Effector memory CD4-positive, alpha-beta T cell (primary cell): ENCODE results near the gene RRAGB.
"Not testable (repeated sequence)": the region's sequence is repeated elsewhere in the genome, so short reads cannot be mapped to it uniquely, and the experiment has no call there.

Experiments
- DNase-seq, 3 donors: peaks; one replicate each; pipeline ENCODE4 v3.0.0-alpha.2; 2020
- H3K27ac ChIP-seq: 2 replicates; pipeline ENCODE4 v1.7.0; 2013; ENCODE audit warnings: mild to moderate bottlenecking, low read length, moderate library complexity; ENCODE audit not compliant: insufficient read depth, poor library complexity, severe bottlenecking
- H3K27me3 ChIP-seq: replicated peaks from 2 replicates; pipeline ENCODE4 v1.7.0; 2013; ENCODE audit warnings: mild to moderate bottlenecking, low read length; ENCODE audit not compliant: insufficient read depth, control insufficient read depth, poor library complexity, severe bottlenecking
- H3K36me3 ChIP-seq: 2 replicates; pipeline ENCODE4 v1.7.0; 2013; ENCODE audit warnings: mild to moderate bottlenecking, low read length, moderate library complexity; ENCODE audit not compliant: control insufficient read depth, insufficient read depth
- H3K4me1 ChIP-seq: 2 replicates; pipeline ENCODE4 v1.7.0; 2013; ENCODE audit warnings: low read length, mild to moderate bottlenecking; ENCODE audit not compliant: control insufficient read depth, insufficient read depth, poor library complexity, severe bottlenecking
- H3K4me3 ChIP-seq: 2 replicates; pipeline ENCODE4 v1.7.0; 2013; ENCODE audit warnings: low read length, low read depth, mild to moderate bottlenecking; ENCODE audit not compliant: insufficient read depth, poor library complexity, severe bottlenecking
- H3K9me3 ChIP-seq: 2 replicates; pipeline ENCODE4 v1.7.0; 2013; ENCODE audit warnings: mild to moderate bottlenecking, low read length, moderate library complexity; ENCODE audit not compliant: control insufficient read depth
- total RNA-seq, 3 donors: gene quantifications; one replicate each; lab custom pipeline; 2026; lab: John Stamatoyannopoulos, UW

RRAGB gene, protein sequence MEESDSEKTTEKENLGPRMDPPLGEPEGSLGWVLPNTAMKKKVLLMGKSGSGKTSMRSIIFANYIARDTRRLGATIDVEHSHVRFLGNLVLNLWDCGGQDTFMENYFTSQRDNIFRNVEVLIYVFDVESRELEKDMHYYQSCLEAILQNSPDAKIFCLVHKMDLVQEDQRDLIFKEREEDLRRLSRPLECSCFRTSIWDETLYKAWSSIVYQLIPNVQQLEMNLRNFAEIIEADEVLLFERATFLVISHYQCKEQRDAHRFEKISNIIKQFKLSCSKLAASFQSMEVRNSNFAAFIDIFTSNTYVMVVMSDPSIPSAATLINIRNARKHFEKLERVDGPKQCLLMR
- total RNA-seq: 12.3 to 17.4 (median 13.1) reads per million in 3 donors

DNA sequence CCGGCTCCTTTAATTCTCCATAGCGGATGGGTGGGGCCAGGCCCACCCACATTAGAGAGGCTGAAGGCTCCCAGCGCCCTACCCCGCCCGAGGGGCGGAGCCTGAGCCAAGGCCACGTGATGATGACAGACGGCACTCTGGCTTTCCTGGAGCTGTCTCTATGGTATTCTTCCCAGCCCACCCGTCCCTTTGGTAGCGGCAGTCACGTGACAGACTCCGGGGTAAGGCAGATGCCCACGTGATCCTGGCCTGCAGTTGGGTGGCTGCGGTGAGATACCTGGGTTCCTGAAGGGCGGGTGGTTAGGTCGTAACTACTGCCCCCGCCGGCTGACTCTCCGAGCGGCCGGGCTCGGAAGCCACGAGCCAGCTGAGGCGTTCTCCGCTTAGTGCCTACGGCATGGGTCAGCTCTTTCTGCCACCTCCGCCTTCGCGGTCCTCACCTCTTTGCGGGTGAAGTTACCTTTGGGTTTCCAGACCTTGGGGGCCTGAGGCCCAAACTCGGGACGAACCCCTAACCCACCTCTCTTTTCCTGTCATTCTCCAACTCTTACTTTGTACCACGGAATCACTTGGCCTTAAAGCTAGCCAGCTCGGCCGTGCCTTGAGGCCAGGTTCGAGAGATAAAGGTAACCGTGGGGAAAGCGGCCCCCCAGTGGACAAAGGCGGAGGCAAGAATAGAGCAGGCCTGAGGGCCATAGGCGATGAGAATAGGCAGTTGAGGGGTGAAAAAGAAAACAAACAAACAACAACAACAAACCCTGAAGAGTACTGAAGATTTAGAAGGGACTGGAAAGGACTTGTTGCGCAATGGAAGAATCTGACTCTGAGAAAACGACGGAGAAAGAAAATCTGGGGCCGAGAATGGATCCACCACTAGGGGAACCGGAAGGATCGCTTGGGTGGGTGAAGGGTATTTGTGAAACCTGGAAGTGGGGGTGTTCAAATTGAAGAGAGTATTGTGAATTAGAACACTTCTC is at the start of gene RRAGB:
Gene RRAGB, plus strand, starts transcription at position 229 of the 977 bp plus-strand sequence. Its CDS starts 579 bp downstream, at position 808.
- Histone ChIP-seq H3K9me3 (no peaks in the 10 kb centered on the region), H3K4me1 (peaks cover 4% of the 10 kb centered on the region)

DNA sequence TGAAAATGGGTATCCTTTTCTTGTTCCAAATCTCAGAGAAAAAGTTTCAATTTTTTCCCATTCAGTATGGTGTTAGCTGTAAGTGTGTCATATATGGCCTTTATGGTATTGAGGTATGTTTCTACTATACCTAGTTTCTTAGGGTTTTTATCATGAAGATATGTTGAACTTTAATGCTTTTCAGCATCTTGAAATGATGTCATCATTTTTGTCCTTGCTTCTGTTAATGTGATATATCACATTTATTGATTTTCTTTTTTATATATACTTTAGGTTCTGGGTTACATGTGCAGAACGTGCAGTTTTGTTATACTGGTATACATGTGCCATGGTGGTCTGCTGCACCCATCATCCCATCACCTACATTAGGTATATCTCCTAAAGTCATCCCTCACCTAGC is 49.5 kb upstream of the RRAGB start:
- Histone ChIP-seq H3K36me3 (no peaks in the 10 kb centered on the region), H3K27ac (no peak overlapping the region), H3K4me1 (no peaks in the 10 kb centered on the region), H3K9me3 (no peaks in the 10 kb centered on the region), H3K27me3 (no peaks in the 10 kb centered on the region), H3K4me3 (no peak overlapping the region)
- no peak for DNase-seq

More for the DNA sequence above, at the start of gene RRAGB:
- Histone ChIP-seq H3K27ac (peak within 1 kb of the TSS; percentile 83), H3K4me3 (peak within 1 kb of the TSS; percentile 57), H3K27me3 (no peaks in the 10 kb centered on the region), H3K36me3 (no peaks in the 10 kb centered on the region)
- peak; percentile 85 to 89 (median 88) for DNase-seq

DNA sequence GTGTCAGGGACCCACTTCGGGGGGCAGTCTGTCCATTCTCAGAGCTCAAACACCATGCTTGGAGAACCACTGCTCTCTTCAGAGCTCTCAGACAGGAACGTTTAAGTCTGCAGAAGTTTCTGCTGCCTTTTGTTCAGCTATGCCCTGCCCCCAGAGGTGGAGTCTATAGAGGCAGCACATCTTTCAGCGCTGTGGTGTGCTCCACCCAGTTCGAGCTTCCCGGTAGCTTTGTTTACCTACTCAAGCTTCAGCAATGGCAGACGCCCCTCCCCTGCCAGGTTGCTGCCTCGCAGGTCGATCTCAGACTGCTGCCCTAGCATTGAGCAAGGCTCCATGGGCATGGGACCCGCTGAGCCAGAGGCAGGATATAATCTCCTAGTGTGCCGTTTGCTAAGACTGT is 29.0 kb upstream of the RRAGB start:
- H3K27me3 ChIP-seq, H3K4me3 ChIP-seq, H3K36me3 ChIP-seq, H3K4me1 ChIP-seq, DNase-seq, H3K27ac ChIP-seq, H3K9me3 ChIP-seq: not testable (repeated sequence)

- Histone ChIP-seq H3K9me3 (no peaks in the 10 kb centered on the region), H3K4me1 (no peaks in the 10 kb centered on the region), H3K27ac (peak overlapping the region; percentile 48), H3K27me3 (no peaks in the 10 kb centered on the region), H3K4me3 (no peak overlapping the region), H3K36me3 (no peaks in the 10 kb centered on the region)
- no peak for DNase-seq
Measured at GRCh38 chrX:55695227-55696018, 22.1 kb upstream of the RRAGB start.

GRCh38 chrX:55697381-55697780 is 20.2 kb upstream of the RRAGB start:
- H3K27ac ChIP-seq: no peak overlapping the region
- DNase-seq: no peak
- H3K4me3 ChIP-seq: no peak overlapping the region

DNA sequence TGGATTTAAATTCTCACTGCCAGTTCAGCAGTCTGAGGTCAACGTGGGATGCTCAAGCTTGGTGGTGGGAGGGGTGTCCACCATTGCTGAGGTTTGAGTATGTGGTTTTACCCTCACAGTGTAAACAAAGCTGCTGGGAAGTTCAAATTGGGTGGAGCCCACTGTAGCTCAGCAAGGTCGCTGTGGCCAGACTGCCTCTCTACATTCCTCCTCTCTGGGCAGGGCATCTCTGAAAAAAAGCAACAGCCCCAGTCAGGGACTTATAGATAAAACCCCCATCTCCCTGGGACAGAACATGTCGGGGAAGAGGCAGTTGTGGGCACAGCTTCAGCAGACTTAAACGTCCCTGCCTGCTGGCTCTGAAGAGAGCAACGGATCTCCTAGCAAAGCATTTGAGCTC is 14.9 kb upstream of the RRAGB start:
- Histone ChIP-seq H3K36me3 (no peaks in the 10 kb centered on the region), H3K4me3 (no peak overlapping the region), H3K4me1 (peaks cover 8% of the 10 kb centered on the region), H3K27ac (no peak overlapping the region), H3K9me3 (no peaks in the 10 kb centered on the region), H3K27me3 (no peaks in the 10 kb centered on the region)
- no peak for DNase-seq

More at GRCh38 chrX:55697381-55697780, 20.2 kb upstream of the RRAGB start:
- H3K36me3 ChIP-seq: no peaks in the 10 kb centered on the region
- H3K4me1 ChIP-seq: peaks cover 3% of the 10 kb centered on the region
- no peaks in the 10 kb centered on the region for H3K27me3 ChIP-seq
- no peaks in the 10 kb centered on the region for H3K9me3 ChIP-seq

DNA sequence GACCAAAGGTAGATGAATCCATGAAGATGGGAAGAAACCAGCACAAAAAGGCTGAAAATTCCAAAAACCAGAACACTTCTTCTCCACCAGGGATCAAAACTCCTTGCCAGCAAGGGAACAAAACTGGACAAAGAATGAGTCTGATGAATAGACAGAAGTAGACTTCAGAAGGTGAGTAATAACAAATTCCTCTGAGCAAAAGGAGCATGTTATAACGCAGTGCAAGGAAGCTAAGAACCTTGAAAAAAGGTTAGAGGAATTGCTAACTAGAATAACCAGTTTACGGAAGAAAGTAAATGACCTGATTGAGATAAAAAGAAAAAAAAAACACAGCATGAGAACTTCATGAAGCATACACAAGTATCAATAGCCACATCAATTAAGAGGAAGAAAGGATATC is 14.1 kb upstream of the RRAGB start:
- H3K9me3 ChIP-seq, H3K27me3 ChIP-seq, H3K4me3 ChIP-seq, H3K36me3 ChIP-seq, H3K27ac ChIP-seq, H3K4me1 ChIP-seq, DNase-seq: not testable (repeated sequence)

DNA sequence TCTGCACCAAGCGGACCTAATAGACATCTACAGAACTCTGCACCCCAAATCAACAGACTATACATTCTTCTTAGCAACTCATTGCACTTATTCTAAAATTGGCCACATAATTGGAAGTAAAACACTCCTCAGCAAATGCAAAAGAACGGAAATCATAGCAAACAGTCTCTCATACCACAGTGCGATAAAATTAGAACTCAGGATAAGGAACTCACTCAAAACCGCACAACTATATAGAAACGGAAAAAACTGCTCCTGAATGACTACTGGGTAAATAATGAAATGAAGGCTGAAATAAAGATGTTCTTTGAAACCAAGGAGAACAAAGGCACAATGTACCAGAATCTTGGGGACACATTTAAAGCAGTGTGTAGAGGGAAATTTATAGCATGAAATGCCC is 12.5 kb upstream of the RRAGB start:
- H3K4me3 ChIP-seq, H3K36me3 ChIP-seq, DNase-seq, H3K27ac ChIP-seq, H3K9me3 ChIP-seq, H3K4me1 ChIP-seq, H3K27me3 ChIP-seq: not testable (repeated sequence)

GRCh38 chrX:55709735-55710134 is 7.8 kb upstream of the RRAGB start:
- Histone ChIP-seq H3K27me3 (no peaks in the 10 kb centered on the region), H3K4me1 (no peaks in the 10 kb centered on the region), H3K4me3 (no peak overlapping the region), H3K36me3 (no peaks in the 10 kb centered on the region), H3K9me3 (no peaks in the 10 kb centered on the region), H3K27ac (no peak overlapping the region)
- no peak for DNase-seq
